HG03520 (cell line): ENCODE measurements around the gene SVIP.

Experiments
- ATAC-seq: cut with Tn5 transposase; IDR thresholded peaks from one replicate; pipeline ENCODE4 v1.9.1; 2021; ENCODE audit warnings: mild to moderate bottlenecking, moderate library complexity; ENCODE audit not compliant: unreplicated experiment

SVIP gene

GRCh38 chr11:22829231-22830081 is at the start of gene SVIP:
SVIP (minus strand) TSS chr11:22829801; CDS start chr11:22829748, 53 bp downstream.
- ATAC-seq: peak; percentile 93

- no peak for ATAC-seq
These were observed 49.0 kb upstream of the SVIP start for GRCh38 chr11:22878604-22879003.

GRCh38 chr11:22878039-22878438 is 48.4 kb upstream of the SVIP start:
- ATAC-seq: no peak

- peak; percentile 99 for ATAC-seq
These were observed 46.4 kb upstream of the SVIP start for GRCh38 chr11:22875869-22876473.

- peak; percentile 73 for ATAC-seq
These were observed 39.7 kb upstream of the SVIP start for GRCh38 chr11:22869325-22869724.

- ATAC-seq: no peak
These were observed 30.6 kb upstream of the SVIP start, which contains the start of gene CCDC179 for GRCh38 chr11:22860241-22860640. CCDC179 (minus strand) TSS chr11:22860474; CDS start chr11:22860421, 53 bp downstream.

GRCh38 chr11:22859756-22860155 is 30.2 kb upstream of the SVIP start:
- ATAC-seq: no peak

- no peak for ATAC-seq
These were observed 21.9 kb upstream of the SVIP start for GRCh38 chr11:22851477-22851876.

GRCh38 chr11:22846726-22847125 is 17.1 kb upstream of the SVIP start:
- no peak for ATAC-seq

- no peak for ATAC-seq
These were observed 2.9 kb upstream of the SVIP start for GRCh38 chr11:22832315-22833015.

- no peak for ATAC-seq
These were observed 447 bp upstream of the SVIP start for GRCh38 chr11:22830082-22830414.

GRCh38 chr11:22828373-22828772 is 1.2 kb downstream of the SVIP start:
- no peak for ATAC-seq

GRCh38 chr11:22822203-22822602 is 7.4 kb downstream of the SVIP start:
- no peak for ATAC-seq

- no peak for ATAC-seq
These were observed 19.7 kb downstream of the SVIP start for GRCh38 chr11:22809893-22810292.

- no peak for ATAC-seq
These were observed 20.9 kb downstream of the SVIP start for GRCh38 chr11:22808571-22809197.

- ATAC-seq: peak; percentile 96
These were observed 21.6 kb downstream of the SVIP start for GRCh38 chr11:22807855-22808570.

GRCh38 chr11:22807391-22807790 is 22.2 kb downstream of the SVIP start:
- ATAC-seq: no peak

GRCh38 chr11:22802861-22803260 is 26.7 kb downstream of the SVIP start:
- ATAC-seq: no peak

- ATAC-seq: no peak
These were observed 29.1 kb downstream of the SVIP start for GRCh38 chr11:22800482-22800881.

- ATAC-seq: no peak
These were observed 30.7 kb downstream of the SVIP start for GRCh38 chr11:22798901-22799300.

- ATAC-seq: no peak
These were observed 32.6 kb downstream of the SVIP start for GRCh38 chr11:22797047-22797446.
